Gastrocnemius medialis (tissue), 4 donors: ENCODE measurements around the gene GTSE1. TPM values are rescaled to one million over a fixed set of nuclear protein-coding genes. Genes with fewer than 3 reads are reported as not detected.

Experiments
- ATAC-seq, 2 donors: fragments of 150-250 bp; one replicate each; pipeline ENCODE4 v1.9.1; 2016
- DNase-seq, 2 donors: peaks; one replicate each; pipeline ENCODE4 v3.0.0-alpha.2; 2019
- H3K27ac ChIP-seq, 4 donors: fragments of 200-600 bp; sonication (generic); 1 replicate in 1 of 4; 2 replicates in 3 of 4; pipeline ENCODE4 v1.5.1; 2016 to 2018; ENCODE audit warnings: mild to moderate bottlenecking in 2 of 4, moderate library complexity in 1 of 4
- H3K27me3 ChIP-seq, 3 donors: fragments of 200-600 bp; sonication (generic) in 2 of 3; 1 replicate in 1 of 3; 2 replicates in 2 of 3; pipeline versions ENCODE4 v1.5.1 to v1.6.0; 2016 to 2019; ENCODE audit warnings: mild to moderate bottlenecking in 1 of 3, moderate library complexity in 1 of 3
- H3K36me3 ChIP-seq, 2 donors: fragments of 200-600 bp; sonication (generic) in 1 of 2; one replicate each; pipeline ENCODE4 v1.5.1; 2017 to 2018
- H3K4me1 ChIP-seq, 2 donors: fragments of 200-600 bp; sonication (generic) in 1 of 2; one replicate each; pipeline ENCODE4 v1.5.1; 2016 to 2017; ENCODE audit warnings: mild to moderate bottlenecking in 2 of 2
- H3K4me3 ChIP-seq, 4 donors: fragments of 200-600 bp; sonication (generic) in 3 of 4; 1 replicate in 1 of 4; 2 replicates in 3 of 4; pipeline ENCODE4 v1.5.1; 2016 to 2019; ENCODE audit warnings: mild to moderate bottlenecking in 2 of 4
- H3K9me3 ChIP-seq, 3 donors: fragments of 200-600 bp; sonication (generic) in 2 of 3; 1 replicate in 1 of 3; 2 replicates in 2 of 3; pipeline ENCODE4 v1.5.1; 2016 to 2019
- POLR2A ChIP-seq, 2 donors: fragments of 450-650 bp; IDR thresholded peaks; one replicate each; pipeline ENCODE4 v1.6.1; 2017; ENCODE audit warnings: antibody characterized with exemption in 2 of 2, mild to moderate bottlenecking in 2 of 2, moderate library complexity in 2 of 2
- in situ Hi-C, 4 donors: fragments of 200-750 bp; cut with MboI; loops; one replicate each; pipeline versions ENCODE4 v1.15.0 to v1.8.0; 2017; ENCODE audit warnings: low sequenced_read_pairs in 4 of 4
- intact Hi-C: fragments of 100-400 bp; cut with DNase I; formaldehyde crosslinking; loops from one replicate; pipeline ENCODE4 v1.15.1; 2023; ENCODE audit warnings: low total_unique reads
- total RNA-seq, 4 donors: library from RNA; depleted of rRNA; stranded (reverse); fragments of >200 nt; gene quantifications; one replicate each; pipeline versions ENCODE4 v1.1.0 to v1.2.3, GENCODE V29; 2016
- TF ChIP-seq, protein P1 (sequence below), 5 experiments: fragments of 450-650 bp in 3 of 5; fragments of 200-600 bp in 2 of 5; sonication (generic) in 2 of 5; IDR thresholded peaks in 4 of 5; conservative IDR thresholded peaks in 1 of 5; 1 replicate in 4 of 5; 2 replicates in 1 of 5; pipeline ENCODE4 v1.5.1; 2016 to 2019; ENCODE audit warnings: antibody characterized with exemption in 5 of 5, mild to moderate bottlenecking in 3 of 5, moderate library complexity in 3 of 5

The GTSE1 gene
- total RNA-seq, 4 donors from 2014 or later, result 0.13 to 0.49 TPM; not detected in 2

DNA sequence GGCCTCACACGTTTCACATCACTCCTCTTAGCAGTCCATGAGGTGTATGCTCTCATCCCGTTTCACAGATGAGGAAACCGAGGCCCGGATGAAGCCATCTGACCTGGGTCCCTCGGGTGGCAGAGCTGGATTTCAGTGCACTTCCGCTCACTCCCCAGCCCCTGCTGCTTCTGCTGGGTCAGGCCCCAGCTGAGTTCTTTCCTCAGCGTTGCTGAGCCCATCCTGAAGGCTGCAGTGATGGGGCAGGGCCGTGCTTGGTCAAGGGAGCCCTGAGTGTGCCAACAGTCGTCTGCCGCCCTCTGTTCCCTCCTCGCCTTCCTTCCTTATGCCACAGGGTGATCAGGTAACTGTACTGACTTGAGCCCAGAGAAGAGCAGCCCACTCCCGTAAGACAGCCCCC is 51.0 kb downstream of the GTSE1 start:
- no peaks in the 10 kb centered on the region for H3K9me3 ChIP-seq
- H3K4me3 ChIP-seq, result no peak overlapping the region
- intact Hi-C loops, result no loop called here

DNA sequence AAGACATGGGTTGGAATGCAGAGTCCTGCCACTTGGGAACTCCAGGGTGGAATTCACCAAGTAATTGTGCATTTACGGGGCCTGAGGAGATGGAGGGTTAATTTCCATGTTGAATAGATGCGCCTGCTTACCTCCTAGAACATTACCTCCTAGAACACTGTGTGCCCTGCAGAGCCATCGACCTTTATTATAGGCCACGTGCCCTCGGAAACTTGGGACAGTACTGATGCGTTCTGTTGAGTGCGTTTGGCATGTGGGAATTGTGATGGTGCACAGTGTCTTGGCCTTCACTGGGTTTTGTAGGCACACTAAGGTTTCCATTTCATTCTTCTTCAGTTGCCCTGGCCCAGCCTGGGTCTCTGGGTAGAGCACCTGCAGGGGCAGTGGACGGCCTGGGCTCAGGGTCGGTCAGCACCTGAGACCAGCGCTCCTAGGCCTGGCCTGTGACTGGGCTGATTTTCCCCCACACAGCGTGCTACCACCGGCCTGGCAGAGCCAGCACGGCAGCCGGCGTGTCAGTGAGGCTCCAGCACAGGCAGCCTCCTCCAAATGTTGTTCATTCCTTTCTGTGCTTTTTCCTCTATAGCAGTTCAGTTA is 51.5 kb downstream of the GTSE1 start:
- Histone ChIP-seq H3K27ac (peak overlapping the region in 1 of 4 donors; percentile 8), H3K27me3 (no peaks in the 10 kb centered on the region), H3K9me3 (no peaks in the 10 kb centered on the region), H3K36me3 (peaks cover 3 to 96% of the 10 kb centered on the region in 2 donors), H3K4me1 (peaks cover 0 to under 1% of the 10 kb centered on the region in 2 donors), H3K4me3 (no peak overlapping the region)
- intact Hi-C loops (no loop called here), in situ Hi-C loops (no loop called here)
- TF ChIP-seq, protein P1, sequence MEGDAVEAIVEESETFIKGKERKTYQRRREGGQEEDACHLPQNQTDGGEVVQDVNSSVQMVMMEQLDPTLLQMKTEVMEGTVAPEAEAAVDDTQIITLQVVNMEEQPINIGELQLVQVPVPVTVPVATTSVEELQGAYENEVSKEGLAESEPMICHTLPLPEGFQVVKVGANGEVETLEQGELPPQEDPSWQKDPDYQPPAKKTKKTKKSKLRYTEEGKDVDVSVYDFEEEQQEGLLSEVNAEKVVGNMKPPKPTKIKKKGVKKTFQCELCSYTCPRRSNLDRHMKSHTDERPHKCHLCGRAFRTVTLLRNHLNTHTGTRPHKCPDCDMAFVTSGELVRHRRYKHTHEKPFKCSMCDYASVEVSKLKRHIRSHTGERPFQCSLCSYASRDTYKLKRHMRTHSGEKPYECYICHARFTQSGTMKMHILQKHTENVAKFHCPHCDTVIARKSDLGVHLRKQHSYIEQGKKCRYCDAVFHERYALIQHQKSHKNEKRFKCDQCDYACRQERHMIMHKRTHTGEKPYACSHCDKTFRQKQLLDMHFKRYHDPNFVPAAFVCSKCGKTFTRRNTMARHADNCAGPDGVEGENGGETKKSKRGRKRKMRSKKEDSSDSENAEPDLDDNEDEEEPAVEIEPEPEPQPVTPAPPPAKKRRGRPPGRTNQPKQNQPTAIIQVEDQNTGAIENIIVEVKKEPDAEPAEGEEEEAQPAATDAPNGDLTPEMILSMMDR (IDR thresholded peaks at IDR 0.05 in 4 of 5, conservative IDR thresholded peaks at IDR 0.05 in 1 of 5), result no peak
- no peak for TF ChIP-seq POLR2A (IDR thresholded peaks at IDR 0.05)
- DNase-seq (no peak), ATAC-seq (peak in 1 of 2 donors; percentile 39)

More for the DNA sequence above, 51.0 kb downstream of the GTSE1 start:
- in situ Hi-C loops, result no loop called here
- H3K27ac ChIP-seq, result peak overlapping the region in 1 of 4 donors; percentile 8
- H3K4me1 ChIP-seq, result no peaks in the 10 kb centered on the region
- TF ChIP-seq POLR2A (IDR thresholded peaks at IDR 0.05), result no peak
- TF ChIP-seq, protein P1 (IDR thresholded peaks at IDR 0.05 in 4 of 5, conservative IDR thresholded peaks at IDR 0.05 in 1 of 5), result no peak
- ATAC-seq, result no peak
- H3K27me3 ChIP-seq, result no peaks in the 10 kb centered on the region
- H3K36me3 ChIP-seq, result peaks cover 3 to 99% of the 10 kb centered on the region in 2 donors
- DNase-seq, result no peak

GRCh38 chr22:46349238-46349637 is 52.6 kb downstream of the GTSE1 start:
- no peak for TF ChIP-seq POLR2A (IDR thresholded peaks at IDR 0.05)
- TF ChIP-seq, protein P1 (IDR thresholded peaks at IDR 0.05 in 4 of 5, conservative IDR thresholded peaks at IDR 0.05 in 1 of 5), result no peak

DNA sequence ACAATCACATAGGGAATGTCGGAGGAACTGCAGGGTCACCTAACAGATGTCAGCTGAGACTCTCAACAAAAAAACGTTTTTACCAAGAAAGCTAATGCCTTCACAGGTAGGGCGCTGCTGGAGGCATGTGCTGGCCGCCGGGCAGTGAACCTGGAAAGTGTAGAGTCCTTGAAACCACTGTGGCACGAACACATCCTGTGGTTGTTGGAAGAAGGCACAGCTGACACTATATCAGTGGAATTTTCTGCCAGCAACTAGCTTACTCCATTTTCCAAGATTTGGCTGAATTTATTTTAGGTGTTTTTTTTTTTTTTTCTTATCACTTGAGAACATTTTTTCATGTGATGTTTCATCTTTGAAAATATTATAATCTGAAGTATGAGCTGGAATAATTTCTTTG is 53.0 kb downstream of the GTSE1 start:
- no peak for DNase-seq
- Histone ChIP-seq H3K27me3 (no peaks in the 10 kb centered on the region), H3K4me3 (no peak overlapping the region), H3K9me3 (no peaks in the 10 kb centered on the region), H3K27ac (no peak overlapping the region), H3K36me3 (peaks cover 3 to 96% of the 10 kb centered on the region in 2 donors), H3K4me1 (peaks cover 5% of the 10 kb centered on the region in 2 donors)
- ATAC-seq, result no peak
- intact Hi-C loops (no loop called here), in situ Hi-C loops (loop anchor here in 1 of 4 donors (25.0 kb wide), 1 partner anchor 188 kb away; the partner anchor contains the start of gene CELSR1)
- TF ChIP-seq, protein P1 (IDR thresholded peaks at IDR 0.05 in 4 of 5, conservative IDR thresholded peaks at IDR 0.05 in 1 of 5), result no peak
- TF ChIP-seq POLR2A (IDR thresholded peaks at IDR 0.05), result no peak

More at GRCh38 chr22:46349238-46349637, 52.6 kb downstream of the GTSE1 start:
- intact Hi-C loops, result no loop called here
- Histone ChIP-seq H3K4me3 (no peak overlapping the region), H3K9me3 (no peaks in the 10 kb centered on the region), H3K36me3 (peaks cover 3 to 96% of the 10 kb centered on the region in 2 donors), H3K27ac (no peak overlapping the region), H3K4me1 (peaks cover 5% of the 10 kb centered on the region in 2 donors), H3K27me3 (no peaks in the 10 kb centered on the region)
- ATAC-seq (no peak), DNase-seq (no peak)
- in situ Hi-C loops, result no loop called here
